Right lobe of liver (tissue), 4 donors: ENCODE measurements around the gene COQ9.

ENCODE experiments used
- CTCF ChIP-seq, 4 donors: fragments of 200-600 bp in 3 of 4; fragments of 450-650 bp in 1 of 4; IDR thresholded peaks; one replicate each; pipeline versions ENCODE4 v1.5.1 to v1.8.0; 2016 to 2022; ENCODE audit warnings: antibody characterized with exemption in 4 of 4, mild to moderate bottlenecking in 2 of 4
- POLR2A ChIP-seq: fragments of 450-650 bp; IDR thresholded peaks from one replicate; pipeline ENCODE4 v1.6.1; 2017; ENCODE audit warnings: antibody characterized with exemption, mild to moderate bottlenecking
- donor health status: DM: no; HTN: no; CAD: no.
- donor health status: DM: no; HTN: no; CAD: no.
- donor health status: DM: no; HTN: yes; CAD: no.

- no peak for TF ChIP-seq CTCF (IDR thresholded peaks at IDR 0.05)
- no peak for TF ChIP-seq POLR2A
These were observed 22.7 kb downstream of the COQ9 start for GRCh38 chr16:57469917-57470470.
